ENCODE measurements around the gene CEBPG. TPM values are rescaled to one million over a fixed set of nuclear protein-coding genes. Genes with fewer than 3 reads are reported as not detected.

The CEBPG gene
- total RNA-seq, 1 experiment from 2014 or later: 41.5 TPM

Other genes with a start within 250 kb of the CEBPG start
- gene WDR88, start 241.6 kb upstream of the CEBPG start, total RNA-seq (2021; ENCODE audit: unreplicated experiment): 0.31 TPM
- gene LRP3, start 179.4 kb upstream of the CEBPG start, total RNA-seq (2021; ENCODE audit: unreplicated experiment): 28.6 TPM
- 1.1 TPM for gene SLC7A10, start 147.9 kb upstream of the CEBPG start, total RNA-seq (2021; ENCODE audit: unreplicated experiment)
- gene CEBPA, start 71.2 kb upstream of the CEBPG start, total RNA-seq (2021; ENCODE audit: unreplicated experiment): 1.6 TPM
- 102 TPM for gene PEPD, start 148.1 kb downstream of the CEBPG start, total RNA-seq (2021; ENCODE audit: unreplicated experiment)
- gene CHST8, start 248.2 kb downstream of the CEBPG start, total RNA-seq (2021; ENCODE audit: unreplicated experiment): 0.28 TPM

Measured in Panc1 (cell line).